ENCODE measurements around the gene CCL8. TPM values are rescaled to one million over a fixed set of nuclear protein-coding genes. Genes with fewer than 3 reads are reported as not detected.

CCL8 gene
- total and polyA plus RNA-seq, 2 of the 4 experiments (the other 2 are of a cell fraction), result not detected

DNA sequence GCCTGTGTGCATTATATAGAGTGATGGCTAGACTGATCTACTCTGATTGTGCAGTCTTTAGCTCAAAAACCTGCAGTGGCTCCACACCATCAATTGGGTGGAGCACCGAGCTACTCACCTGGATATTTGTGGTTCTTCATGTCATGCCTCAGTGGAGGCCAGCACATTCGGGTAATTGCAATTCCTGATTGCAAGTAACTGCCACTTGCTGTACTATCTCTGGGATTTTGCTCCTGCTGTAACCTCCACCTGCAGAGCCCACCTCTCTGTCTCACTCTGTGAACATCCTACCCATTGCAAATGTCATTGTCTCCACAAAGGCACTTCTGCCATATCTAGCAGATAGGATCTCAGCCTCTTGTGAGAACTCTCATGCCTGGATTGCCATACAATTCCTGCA is 45.5 kb downstream of the CCL8 start:
- Histone ChIP-seq H2BK15ac (ENCODE audit: low read depth, low read length) (no peak overlapping the region), H3K56ac (ENCODE audit: extremely low read depth, insufficient read depth, low read length) (no peak overlapping the region), H4K20me1 (ENCODE audit: insufficient read depth, low read length) (no peaks in the 10 kb centered on the region), H3K27me3 (ENCODE audit: control insufficient read depth, insufficient read depth, low read length) (peaks cover 21% of the 10 kb centered on the region), H2BK120ac (ENCODE audit: low read depth, low read length) (no peak overlapping the region), H3K27ac (ENCODE audit: insufficient read depth, low read length) (no peak overlapping the region), H3K9me1 (ENCODE audit: insufficient read depth, low read length) (no peaks in the 10 kb centered on the region), H2AFZ (replicated peaks; ENCODE audit: low read length, poor library complexity) (no peak overlapping the region), H4K91ac (ENCODE audit: insufficient read depth, low read depth, low read length) (no peak overlapping the region), H3K9ac (ENCODE audit: low read depth, low read length) (no peak overlapping the region), H3K9me3 (ENCODE audit: control insufficient read depth, insufficient read depth, low read length) (no peaks in the 10 kb centered on the region), H3K36me3 (ENCODE audit: control insufficient read depth, insufficient read depth, low read length) (no peaks in the 10 kb centered on the region), H2AK5ac (ENCODE audit: low read depth, low read length) (no peak overlapping the region), H2AK9ac (replicated peaks; ENCODE audit: low read depth, low read length, poor library complexity) (no peak overlapping the region), H4K5ac (ENCODE audit: low read depth, low read length) (no peak overlapping the region), H3K18ac (ENCODE audit: low read depth, low read length) (no peak overlapping the region), H3K14ac (replicated peaks; ENCODE audit: low read depth, low read length) (no peak overlapping the region), H3K23ac (ENCODE audit: low read depth, low read length) (no peak overlapping the region), H2BK5ac (ENCODE audit: low read depth, low read length, poor library complexity, severe bottlenecking) (no peak overlapping the region), H3K4me2 (ENCODE audit: low read depth, low read length) (no peak overlapping the region), H3K4ac (ENCODE audit: low read depth, low read length) (no peak overlapping the region), H2BK20ac (ENCODE audit: low read depth, low read length) (no peak overlapping the region), H3K4me1 (ENCODE audit: control insufficient read depth, insufficient read depth, low read length) (no peaks in the 10 kb centered on the region), H3K79me1 (ENCODE audit: low read depth in 1 of 2, low read length in 2 of 2) (no peaks in the 10 kb centered on the region), H3K4me3 (ENCODE audit: insufficient read depth, low read depth, low read length) (no peak overlapping the region), H4K8ac (ENCODE audit: low read depth in 2 of 2, low read length in 2 of 2) (no peak overlapping the region)
- intact Hi-C loops (cut with micrococcal nuclease), result no loop called here
- ATAC-seq (ENCODE audit: low read depth) (no peak), DNase-seq (no peak)
- 54% methylated on average over 2 of the region's 2 CpGs; no CpG with 5 or more reads in 1 of the 2 experiments for WGBS, 2 experiments (ENCODE audit: extremely low coverage in 2 of 2, insufficient read length in 1 of 2)
- BruUV-seq (replicated peaks), result no TSS peak
- no peak for TF ChIP-seq RFX5 (IDR thresholded peaks at IDR 0.05; ENCODE audit: low read depth, low read length)
- TF ChIP-seq FOS (IDR thresholded peaks at IDR 0.05; ENCODE audit: low read depth, low read length), result no peak
- TF ChIP-seq, protein P1, sequence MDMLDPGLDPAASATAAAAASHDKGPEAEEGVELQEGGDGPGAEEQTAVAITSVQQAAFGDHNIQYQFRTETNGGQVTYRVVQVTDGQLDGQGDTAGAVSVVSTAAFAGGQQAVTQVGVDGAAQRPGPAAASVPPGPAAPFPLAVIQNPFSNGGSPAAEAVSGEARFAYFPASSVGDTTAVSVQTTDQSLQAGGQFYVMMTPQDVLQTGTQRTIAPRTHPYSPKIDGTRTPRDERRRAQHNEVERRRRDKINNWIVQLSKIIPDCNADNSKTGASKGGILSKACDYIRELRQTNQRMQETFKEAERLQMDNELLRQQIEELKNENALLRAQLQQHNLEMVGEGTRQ (IDR thresholded peaks at IDR 0.05; ENCODE audit: low read depth, low read length), result no peak
- no peak for TF ChIP-seq RCOR1 (IDR thresholded peaks at IDR 0.05; ENCODE audit: insufficient replicate concordance, low read length)
- TF ChIP-seq NFE2L2 (IDR thresholded peaks at IDR 0.05; ENCODE audit: low read depth, low read length), result no peak
- no peak for TF ChIP-seq MAZ (IDR thresholded peaks at IDR 0.05; ENCODE audit: borderline replicate concordance, low read depth, low read length)
- TF ChIP-seq RAD21 (IDR thresholded peaks at IDR 0.05; ENCODE audit: low read length), result no peak
- TF ChIP-seq MAFK (IDR thresholded peaks at IDR 0.05; ENCODE audit: low read depth, low read length), result no peak
- no peak for TF ChIP-seq BHLHE40 (IDR thresholded peaks at IDR 0.05; ENCODE audit: low read depth, low read length)
- TF ChIP-seq ELK1 (IDR thresholded peaks at IDR 0.05; ENCODE audit: borderline replicate concordance, low read depth, low read length), result no peak
- no peak for TF ChIP-seq MXI1 (IDR thresholded peaks at IDR 0.05; ENCODE audit: borderline replicate concordance, low read depth, low read length)
- TF ChIP-seq CHD1 (IDR thresholded peaks at IDR 0.05; ENCODE audit: low read depth, low read length), result no peak
- CTCF ChIA-PET, result no interaction called here
- POLR2A ChIA-PET (ENCODE audit: unreplicated experiment), result no interaction called here
- dilution Hi-C loops (cut with HindIII; ENCODE audit: low sequenced_read_pairs, unreplicated experiment), result no loop called here
- in situ Hi-C loops (cut with MboI; ENCODE audit: low sequenced_read_pairs), result loop anchor here (5.0 to 10.0 kb wide), 2 partner anchors 167 to 590 kb away; no protein-coding TSS in a partner anchor

Measured in IMR-90 (cell line).